HL-60/S4 (cell line): Measurements from ENCODE around the gene OTOG.

Experiments used
- in situ Hi-C: fragments of 300-500 bp; cut with MboI; formaldehyde crosslinking; loops from 2 replicates; pipeline ENCODE4 v1.14.3; 2022; ENCODE audit warnings: low sequenced_read_pairs

The OTOG gene

GRCh38 chr11:17575431-17576425, 28.7 kb downstream of the OTOG start:
- in situ Hi-C loops = no loop called here

GRCh38 chr11:17578296-17578695, 31.2 kb downstream of the OTOG start:
- in situ Hi-C loops = no loop called here

GRCh38 chr11:17578958-17579357, 31.9 kb downstream of the OTOG start:
- in situ Hi-C loops = no loop called here

GRCh38 chr11:17579451-17579850, 32.4 kb downstream of the OTOG start:
- in situ Hi-C loops = no loop called here

GRCh38 chr11:17580271-17580670, 33.2 kb downstream of the OTOG start:
- in situ Hi-C loops = no loop called here

- in situ Hi-C loops = no loop called here
These were observed 34.1 kb downstream of the OTOG start for GRCh38 chr11:17581036-17581731.

GRCh38 chr11:17581732-17582053, 34.6 kb downstream of the OTOG start:
- in situ Hi-C loops = no loop called here

GRCh38 chr11:17585911-17586695, 39.0 kb downstream of the OTOG start:
- in situ Hi-C loops = no loop called here

- in situ Hi-C loops = no loop called here
These were observed 41.1 kb downstream of the OTOG start for GRCh38 chr11:17588166-17588565.

GRCh38 chr11:17588721-17589120, 41.7 kb downstream of the OTOG start:
- in situ Hi-C loops = no loop called here

GRCh38 chr11:17590463-17590862, 43.4 kb downstream of the OTOG start:
- in situ Hi-C loops = no loop called here

- in situ Hi-C loops = no loop called here
These were observed 44.2 kb downstream of the OTOG start for GRCh38 chr11:17591293-17591692.

- in situ Hi-C loops = no loop called here
These were observed 46.6 kb downstream of the OTOG start for GRCh38 chr11:17593466-17594245.

- in situ Hi-C loops = no loop called here
These were observed 47.7 kb downstream of the OTOG start for GRCh38 chr11:17594686-17595192.

- in situ Hi-C loops = no loop called here
These were observed 48.7 kb downstream of the OTOG start for GRCh38 chr11:17595526-17596309.

- in situ Hi-C loops = no loop called here
These were observed 49.2 kb downstream of the OTOG start for GRCh38 chr11:17596310-17596669.

GRCh38 chr11:17596711-17597110, 49.7 kb downstream of the OTOG start:
- in situ Hi-C loops = no loop called here

GRCh38 chr11:17597770-17598169, 50.7 kb downstream of the OTOG start:
- in situ Hi-C loops = no loop called here

GRCh38 chr11:17598700-17599459, 51.8 kb downstream of the OTOG start:
- in situ Hi-C loops = no loop called here
